ENCODE results near the gene PANX2. TPM values are rescaled to one million over a fixed set of nuclear protein-coding genes. Genes with fewer than 3 reads are reported as not detected.

Gene PANX2
- total and polyA plus RNA-seq, 2 of the 13 experiments (the other 11 are each of a cell fraction or from before 2014, with no cell fraction given) = 0.15 to 1.1 TPM

- TF ChIP-seq ZNF276 (CRISPR knock-in tag; IDR thresholded peaks at IDR 0.05; ENCODE audit: low read depth) (no peak), HNRNPL (IDR thresholded peaks at IDR 0.05; ENCODE audit: low read depth, low read length) (0 out of 2 replicates have a peak, but pooled peaks have one; percentile 54), THAP9 (CRISPR knock-in tag; IDR thresholded peaks at IDR 0.05; ENCODE audit: borderline replicate concordance) (no peak), CSRNP2 (CRISPR knock-in tag; conservative IDR thresholded peaks at IDR 0.05; ENCODE audit: low read depth) (no peak), ADNP (CRISPR knock-in tag; IDR thresholded peaks at IDR 0.05) (no peak), SETDB1 (CRISPR knock-in tag; IDR thresholded peaks at IDR 0.05; ENCODE audit: borderline replicate concordance) (no peak), ZNF652 (CRISPR knock-in tag; IDR thresholded peaks at IDR 0.05; ENCODE audit: borderline replicate concordance, low read depth) (no peak), ARID5B (CRISPR knock-in tag; IDR thresholded peaks at IDR 0.05) (peak; percentile 44), ZMAT3 (CRISPR knock-in tag; conservative IDR thresholded peaks at IDR 0.05) (no peak), ZBTB26 (CRISPR knock-in tag; IDR thresholded peaks at IDR 0.05; ENCODE audit: borderline replicate concordance) (no peak), PAXIP1 (CRISPR knock-in tag; conservative IDR thresholded peaks at IDR 0.05) (peak; percentile 82), SCMH1 (CRISPR knock-in tag; IDR thresholded peaks at IDR 0.05; ENCODE audit: borderline replicate concordance) (no peak)
These were observed 24.7 kb upstream of the PANX2 start (continued) for GRCh38 chr22:50145721-50146438.

Data from HepG2 (cell line).